GM12878 (cell line): ENCODE data around the gene CREBRF. TPM values are rescaled to one million over a fixed set of nuclear protein-coding genes. Genes with fewer than 3 reads are reported as not detected.

Experiments
- ATF2 ChIP-seq: IDR thresholded peaks from 2 replicates; pipeline ENCODE4 v1.6.1; 2012; ENCODE audit warnings: low read length, inconsistent platforms
- CBX5 ChIP-seq: sonication (generic); IDR thresholded peaks from 2 replicates; pipeline ENCODE4 v1.6.1; 2016; ENCODE audit warnings: low read depth, moderate library complexity, mild to moderate bottlenecking, inconsistent platforms
- GABPA ChIP-seq: IDR thresholded peaks from 2 replicates; pipeline ENCODE4 v1.6.1; 2014; ENCODE audit warnings: antibody characterized with exemption, low read depth, mild to moderate bottlenecking, inconsistent platforms
- IKZF2 ChIP-seq, 2 experiments: fragments of 450-650 bp; IDR thresholded peaks; 2 replicates each; pipeline ENCODE4 v1.6.1; 2017; ENCODE audit warnings: mild to moderate bottlenecking in 2 of 2, moderate library complexity in 2 of 2
- JUNB ChIP-seq: IDR thresholded peaks from 2 replicates; pipeline ENCODE4 v1.6.1; 2016; ENCODE audit warnings: antibody characterized with exemption, mild to moderate bottlenecking
- MTA2 ChIP-seq: fragments of 450-650 bp; IDR thresholded peaks from 2 replicates; pipeline ENCODE4 v1.6.1; 2016; ENCODE audit warnings: low read depth, mild to moderate bottlenecking, moderate library complexity
- MYC ChIP-seq: IDR thresholded peaks from 2 replicates; pipeline ENCODE4 v1.6.1; 2011; ENCODE audit warnings: mild to moderate bottlenecking, low read length, moderate library complexity, inconsistent platforms; ENCODE audit not compliant: insufficient read depth, insufficient replicate concordance, insufficient read length, severe bottlenecking
- PRDM15 ChIP-seq: fragments of 450-650 bp; formaldehyde crosslinking; IDR thresholded peaks from 2 replicates; pipeline ENCODE4 v1.4.0; 2020; ENCODE audit warnings: mild to moderate bottlenecking, moderate library complexity
- RUNX3 ChIP-seq: IDR thresholded peaks from 2 replicates; pipeline ENCODE4 v1.6.1; 2012; ENCODE audit warnings: low read length, inconsistent platforms
- SKIL ChIP-seq: fragments of 450-650 bp; IDR thresholded peaks from 2 replicates; pipeline ENCODE4 v1.6.1; 2017; ENCODE audit warnings: mild to moderate bottlenecking, low read depth, inconsistent platforms; ENCODE audit not compliant: poor library complexity, severe bottlenecking
- SMAD1 ChIP-seq: fragments of 450-650 bp; IDR thresholded peaks from 2 replicates; pipeline ENCODE4 v1.6.1; 2018; ENCODE audit warnings: mild to moderate bottlenecking, low read depth; ENCODE audit not compliant: partially characterized antibody
- SMARCA5 ChIP-seq: fragments of 450-650 bp; IDR thresholded peaks from 2 replicates; pipeline ENCODE4 v1.6.1; 2017; ENCODE audit warnings: mild to moderate bottlenecking
- SPI1 ChIP-seq: IDR thresholded peaks from 2 replicates; pipeline ENCODE4 v1.6.1; 2011; ENCODE audit warnings: low read depth, mild to moderate bottlenecking, low read length, moderate library complexity, borderline replicate concordance; ENCODE audit not compliant: insufficient read depth
- TARDBP ChIP-seq: IDR thresholded peaks from 2 replicates; pipeline ENCODE4 v1.6.1; 2016; ENCODE audit warnings: borderline replicate concordance
- polyA plus RNA-seq, 11 experiments: library from polyadenylated mRNA; depleted of rRNA in 4 of 11; unstranded in 6 of 11; stranded (reverse) in 5 of 11; fragments of >200 nt; fragmentation: Nextera tagmentation in 4 of 11; fragmentation: Illumina TruSeq in 1 of 11; extraction: Ambion mirVana in 4 of 11; extraction: Trizol in 1 of 11; gene quantifications; 1 replicate in 1 of 11; 2 replicates in 10 of 11; pipeline versions ENCODE4 v1.2.1 to v1.2.3, GENCODE V29; 2011 to 2016; ENCODE audit warnings: inconsistent platforms in 2 of 11, missing spikeins in 2 of 11, low read depth in 1 of 11
- total RNA-seq, 4 experiments: library from RNA; depleted of rRNA in 3 of 4; stranded (reverse); fragments of >200 nt in 3 of 4; fragmentation: Illumina TruSeq in 1 of 4; extraction: Trizol in 1 of 4; gene quantifications; 2 replicates each; pipeline versions ENCODE4 v1.2.1 to v1.2.3, GENCODE V29; 2013 to 2021
- TF ChIP-seq, protein P1 (sequence below): IDR thresholded peaks from 2 replicates; pipeline ENCODE4 v1.6.1; 2012; ENCODE audit warnings: low read depth, low read length, improper control_type of control experiment
- TF ChIP-seq, protein P2 (sequence below): fragments of 450-650 bp; IDR thresholded peaks from 2 replicates; pipeline ENCODE4 v1.6.1; 2017; ENCODE audit warnings: borderline replicate concordance

CREBRF gene
- total and polyA plus RNA-seq, 10 of the 15 experiments (the other 5 are each of a cell fraction or from before 2014, with no cell fraction given) = 1.2 to 12.7 (median 3.9) TPM

DNA sequence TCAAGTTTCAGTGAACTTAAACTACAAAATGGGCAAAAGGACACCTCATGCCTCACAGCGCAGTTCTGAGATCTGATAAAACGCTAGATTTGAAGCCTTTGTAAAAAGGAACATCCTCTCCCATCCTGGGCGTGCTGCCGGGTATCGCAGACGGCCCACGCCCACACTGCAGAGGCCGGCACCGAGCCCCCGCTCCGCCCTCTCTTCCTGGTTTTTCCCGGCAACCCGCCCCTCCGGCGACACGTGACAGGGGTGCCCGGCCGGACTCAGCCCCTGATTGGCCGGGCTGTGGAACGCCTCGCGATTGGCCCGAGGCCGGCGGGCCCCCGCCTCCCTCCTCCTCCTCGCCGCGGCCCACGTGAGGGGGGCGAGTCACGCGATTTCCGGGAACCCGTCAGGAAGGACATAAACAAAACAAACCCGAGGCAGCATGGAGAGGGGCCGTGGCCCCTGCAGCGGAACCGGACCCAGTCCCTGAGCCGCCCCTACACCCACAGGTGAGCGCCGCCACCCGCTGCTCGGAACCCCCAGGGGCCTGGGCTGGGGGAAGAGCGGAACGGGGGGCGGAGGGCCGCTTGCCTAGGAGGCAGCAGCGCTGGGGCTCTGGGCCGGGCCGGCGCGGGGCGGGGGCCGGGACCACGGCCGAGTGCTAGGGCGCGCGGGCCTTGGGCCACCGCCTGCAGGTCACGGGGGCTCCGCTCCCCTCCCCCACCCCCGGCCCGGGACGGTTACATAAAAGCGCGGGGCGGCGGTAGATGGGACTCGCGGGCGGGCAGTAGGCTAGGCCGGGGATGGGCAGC is at the start of gene CREBRF (continued):
- TF ChIP-seq SMAD1 = no peak
- TF ChIP-seq, protein P1, sequence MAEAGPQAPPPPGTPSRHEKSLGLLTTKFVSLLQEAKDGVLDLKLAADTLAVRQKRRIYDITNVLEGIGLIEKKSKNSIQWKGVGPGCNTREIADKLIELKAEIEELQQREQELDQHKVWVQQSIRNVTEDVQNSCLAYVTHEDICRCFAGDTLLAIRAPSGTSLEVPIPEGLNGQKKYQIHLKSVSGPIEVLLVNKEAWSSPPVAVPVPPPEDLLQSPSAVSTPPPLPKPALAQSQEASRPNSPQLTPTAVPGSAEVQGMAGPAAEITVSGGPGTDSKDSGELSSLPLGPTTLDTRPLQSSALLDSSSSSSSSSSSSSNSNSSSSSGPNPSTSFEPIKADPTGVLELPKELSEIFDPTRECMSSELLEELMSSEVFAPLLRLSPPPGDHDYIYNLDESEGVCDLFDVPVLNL = no peak
- no peak for TF ChIP-seq PRDM15 (CRISPR knock-in tag)
- TF ChIP-seq SKIL = no peak
- TF ChIP-seq TARDBP = 0 out of 2 replicates have a peak, but pooled peaks have one; percentile 53
- peak; percentile 43 for TF ChIP-seq RUNX3
- TF ChIP-seq IKZF2 (IDR thresholded peaks at IDR 0.05) = peak in 1 of 2 experiments; percentile 47; a peak in 1 of 4 replicates
- 0 out of 2 replicates have a peak, but pooled peaks have one; percentile 12 for TF ChIP-seq MTA2
- no peak for TF ChIP-seq JUNB
- peak; percentile 81 for TF ChIP-seq GABPA
- no peak for TF ChIP-seq SMARCA5
- TF ChIP-seq MYC = no peak
- TF ChIP-seq, protein P2, sequence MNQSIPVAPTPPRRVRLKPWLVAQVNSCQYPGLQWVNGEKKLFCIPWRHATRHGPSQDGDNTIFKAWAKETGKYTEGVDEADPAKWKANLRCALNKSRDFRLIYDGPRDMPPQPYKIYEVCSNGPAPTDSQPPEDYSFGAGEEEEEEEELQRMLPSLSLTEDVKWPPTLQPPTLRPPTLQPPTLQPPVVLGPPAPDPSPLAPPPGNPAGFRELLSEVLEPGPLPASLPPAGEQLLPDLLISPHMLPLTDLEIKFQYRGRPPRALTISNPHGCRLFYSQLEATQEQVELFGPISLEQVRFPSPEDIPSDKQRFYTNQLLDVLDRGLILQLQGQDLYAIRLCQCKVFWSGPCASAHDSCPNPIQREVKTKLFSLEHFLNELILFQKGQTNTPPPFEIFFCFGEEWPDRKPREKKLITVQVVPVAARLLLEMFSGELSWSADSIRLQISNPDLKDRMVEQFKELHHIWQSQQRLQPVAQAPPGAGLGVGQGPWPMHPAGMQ = no peak
- TF ChIP-seq ATF2 = no peak
- 0 out of 2 replicates have a peak, but pooled peaks have one; percentile 20 for TF ChIP-seq SPI1
- no peak for TF ChIP-seq CBX5
